ENCODE data around the gene FRMD3. TPM values are rescaled to one million over a fixed set of nuclear protein-coding genes. Genes with fewer than 3 reads are reported as not detected.

Gene FRMD3
- total RNA-seq, 4 donors from 2014 or later, result 9.9 to 42.4 (median 40.2) TPM

GRCh38 chr9:83466351-83466750 lies 71.8 kb downstream of the FRMD3 start:
- peaks cover 0 to 14% (median 0%) of the 10 kb centered on the region in 4 donors for H3K4me1 ChIP-seq
- H3K4me3 ChIP-seq, result no peak overlapping the region
- H3K36me3 ChIP-seq, result no peaks in the 10 kb centered on the region
- TF ChIP-seq POLR2A (IDR thresholded peaks at IDR 0.05), result no peak
- TF ChIP-seq CTCF (IDR thresholded peaks at IDR 0.05), result no peak
- no peak overlapping the region for H3K27ac ChIP-seq
- H3K9me3 ChIP-seq, result no peaks in the 10 kb centered on the region
- DNase-seq, result no peak
- H3K27me3 ChIP-seq, result no peaks in the 10 kb centered on the region

GRCh38 chr9:83459830-83460229 lies 78.4 kb downstream of the FRMD3 start:
- peak in 1 of 3 donors; percentile 60 for DNase-seq
- Histone ChIP-seq H3K9me3 (no peaks in the 10 kb centered on the region), H3K36me3 (no peaks in the 10 kb centered on the region), H3K27ac (peak overlapping the region in 2 of 4 donors; percentile 53 to 67), H3K27me3 (no peaks in the 10 kb centered on the region), H3K4me3 (no peak overlapping the region), H3K4me1 (peaks cover 0 to 10% (median 2%) of the 10 kb centered on the region in 4 donors)
- TF ChIP-seq CTCF (IDR thresholded peaks at IDR 0.05) (no peak), POLR2A (IDR thresholded peaks at IDR 0.05) (no peak)

GRCh38 chr9:83458530-83458929 lies 79.7 kb downstream of the FRMD3 start:
- Histone ChIP-seq H3K4me1 (peaks cover 0 to 10% (median 2%) of the 10 kb centered on the region in 4 donors), H3K9me3 (no peaks in the 10 kb centered on the region), H3K4me3 (no peak overlapping the region), H3K36me3 (no peaks in the 10 kb centered on the region), H3K27me3 (no peaks in the 10 kb centered on the region), H3K27ac (peak overlapping the region in 2 of 4 donors; percentile 53 to 54)
- no peak for DNase-seq
- no peak for TF ChIP-seq CTCF (IDR thresholded peaks at IDR 0.05)
- TF ChIP-seq POLR2A (IDR thresholded peaks at IDR 0.05), result no peak

GRCh38 chr9:83457005-83457404 lies 81.2 kb downstream of the FRMD3 start:
- no peak for DNase-seq
- H3K27ac ChIP-seq, result peak overlapping the region in 2 of 4 donors; percentile 60 to 80
- TF ChIP-seq CTCF (IDR thresholded peaks at IDR 0.05) (no peak), POLR2A (IDR thresholded peaks at IDR 0.05) (peak in 1 of 2 donors; percentile 52)

GRCh38 chr9:83456226-83456625 lies 82.0 kb downstream of the FRMD3 start:
- H3K27ac ChIP-seq, result peak overlapping the region in 2 of 4 donors; percentile 60 to 80

More at GRCh38 chr9:83457005-83457404, 81.2 kb downstream of the FRMD3 start:
- H3K27me3 ChIP-seq, result no peaks in the 10 kb centered on the region
- H3K36me3 ChIP-seq, result no peaks in the 10 kb centered on the region
- H3K9me3 ChIP-seq, result no peaks in the 10 kb centered on the region
- H3K4me3 ChIP-seq, result no peak overlapping the region
- peaks cover 0 to 10% (median 2%) of the 10 kb centered on the region in 4 donors for H3K4me1 ChIP-seq

More at GRCh38 chr9:83456226-83456625, 82.0 kb downstream of the FRMD3 start:
- H3K27me3 ChIP-seq, result no peaks in the 10 kb centered on the region
- no peak overlapping the region for H3K4me3 ChIP-seq
- no peak for DNase-seq
- no peaks in the 10 kb centered on the region for H3K9me3 ChIP-seq
- peaks cover 0 to 10% (median 2%) of the 10 kb centered on the region in 4 donors for H3K4me1 ChIP-seq
- H3K36me3 ChIP-seq, result no peaks in the 10 kb centered on the region
- TF ChIP-seq POLR2A (IDR thresholded peaks at IDR 0.05) (no peak), CTCF (IDR thresholded peaks at IDR 0.05) (no peak)
